GM19468 (cell line): Measurements from ENCODE around the gene TMEM18.
A peak's percentile ranks its signal among the peaks of the same experiment; 100 is the strongest.
"Not testable (repeated sequence)": the region's sequence is repeated elsewhere in the genome, so short reads cannot be mapped to it uniquely, and the experiment has no call there.

Source experiments
- ATAC-seq: cut with Tn5 transposase; IDR thresholded peaks from one replicate; pipeline ENCODE4 v1.9.1; 2021; ENCODE audit warnings: mild to moderate bottlenecking, moderate library complexity, moderate number of reproducible peaks; ENCODE audit not compliant: unreplicated experiment; ENCODE audit errors: extremely low read depth

Gene TMEM18

DNA sequence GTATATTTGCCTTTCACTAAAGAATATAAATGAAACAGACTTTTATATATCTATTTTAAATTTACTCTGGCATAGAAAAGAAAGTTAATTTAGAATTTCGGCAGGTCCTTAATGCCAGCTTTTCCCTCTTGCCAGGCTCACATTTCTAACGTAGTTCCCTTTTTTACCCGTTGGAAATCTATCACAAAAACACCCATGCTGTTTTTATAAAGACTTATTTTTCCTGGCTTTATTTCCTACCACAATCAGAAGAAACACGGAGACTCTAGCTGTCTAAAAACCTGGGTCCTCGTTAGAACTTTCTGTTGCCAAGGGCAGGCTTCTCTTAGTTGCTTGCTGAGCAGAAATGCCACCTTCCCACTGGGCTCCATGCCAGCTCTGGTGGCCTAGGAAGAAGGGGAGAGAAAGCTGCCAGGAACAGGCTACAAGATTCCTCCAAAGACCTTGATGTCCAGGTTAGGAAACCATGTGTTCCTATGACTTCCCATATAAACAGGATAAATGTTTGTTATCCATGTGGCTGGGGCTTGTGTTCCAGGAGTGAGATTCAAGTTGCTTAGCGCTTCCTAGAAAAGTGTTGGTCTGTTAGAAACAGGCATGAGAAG lies 17.8 kb upstream of the TMEM18 start:
- ATAC-seq, result no peak

DNA sequence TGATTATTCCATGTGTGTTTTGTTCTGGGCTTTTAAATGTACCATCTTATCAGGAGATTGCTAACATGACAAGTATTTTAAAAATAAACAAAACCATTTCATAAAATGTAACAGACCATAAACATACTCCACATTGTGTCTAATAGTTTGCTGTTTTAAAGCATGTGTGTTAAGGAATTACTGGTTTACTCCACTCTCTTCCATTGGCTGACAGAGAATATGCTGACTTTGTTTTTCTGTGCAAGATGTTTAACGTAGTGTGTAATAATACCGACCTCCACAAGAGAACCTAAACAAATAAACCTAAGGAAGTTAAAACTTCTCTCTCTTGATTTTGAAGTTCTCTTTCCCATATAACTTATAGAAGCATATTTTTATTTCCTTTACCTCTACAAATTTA lies 17.0 kb upstream of the TMEM18 start:
- ATAC-seq, result no peak

DNA sequence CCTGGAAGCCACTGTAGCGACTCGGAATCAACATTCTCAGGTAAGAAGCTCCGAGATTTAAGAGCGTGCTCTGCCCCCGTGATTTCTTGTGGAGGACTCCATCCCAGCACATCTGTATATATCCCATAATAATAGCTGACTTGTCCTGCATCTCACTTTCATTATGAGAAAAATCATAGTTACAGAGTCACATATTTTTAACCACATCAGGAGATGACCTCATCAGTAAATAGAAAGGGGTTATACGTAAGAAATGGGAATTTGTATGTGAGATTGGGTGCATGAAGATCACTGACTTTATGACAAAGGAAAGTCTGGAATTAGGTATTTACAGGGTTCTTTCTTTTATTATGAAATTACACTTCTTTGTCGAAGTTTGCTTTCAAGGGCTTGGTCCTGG lies 16.4 kb upstream of the TMEM18 start:
- no peak for ATAC-seq

DNA sequence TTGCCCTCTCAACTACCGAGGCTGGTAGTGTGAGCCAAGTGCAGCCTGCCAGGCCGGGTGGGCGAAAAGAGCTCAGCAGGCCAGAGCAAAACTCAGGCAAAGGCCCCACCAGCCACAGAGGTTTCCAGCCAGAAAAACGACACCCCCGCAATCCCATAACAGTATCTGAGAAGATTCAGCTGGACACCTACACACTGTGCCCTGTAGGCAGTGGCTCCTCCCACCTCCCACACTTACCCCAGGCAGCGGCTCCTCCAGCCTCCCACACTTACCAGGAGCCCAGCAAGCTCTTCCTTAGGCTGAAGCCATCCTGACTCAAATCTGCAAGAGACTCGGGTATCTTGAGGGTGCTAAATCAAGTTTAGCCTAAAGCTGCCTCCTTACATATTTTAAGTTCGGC lies 15.6 kb upstream of the TMEM18 start:
- ATAC-seq, result no peak

DNA sequence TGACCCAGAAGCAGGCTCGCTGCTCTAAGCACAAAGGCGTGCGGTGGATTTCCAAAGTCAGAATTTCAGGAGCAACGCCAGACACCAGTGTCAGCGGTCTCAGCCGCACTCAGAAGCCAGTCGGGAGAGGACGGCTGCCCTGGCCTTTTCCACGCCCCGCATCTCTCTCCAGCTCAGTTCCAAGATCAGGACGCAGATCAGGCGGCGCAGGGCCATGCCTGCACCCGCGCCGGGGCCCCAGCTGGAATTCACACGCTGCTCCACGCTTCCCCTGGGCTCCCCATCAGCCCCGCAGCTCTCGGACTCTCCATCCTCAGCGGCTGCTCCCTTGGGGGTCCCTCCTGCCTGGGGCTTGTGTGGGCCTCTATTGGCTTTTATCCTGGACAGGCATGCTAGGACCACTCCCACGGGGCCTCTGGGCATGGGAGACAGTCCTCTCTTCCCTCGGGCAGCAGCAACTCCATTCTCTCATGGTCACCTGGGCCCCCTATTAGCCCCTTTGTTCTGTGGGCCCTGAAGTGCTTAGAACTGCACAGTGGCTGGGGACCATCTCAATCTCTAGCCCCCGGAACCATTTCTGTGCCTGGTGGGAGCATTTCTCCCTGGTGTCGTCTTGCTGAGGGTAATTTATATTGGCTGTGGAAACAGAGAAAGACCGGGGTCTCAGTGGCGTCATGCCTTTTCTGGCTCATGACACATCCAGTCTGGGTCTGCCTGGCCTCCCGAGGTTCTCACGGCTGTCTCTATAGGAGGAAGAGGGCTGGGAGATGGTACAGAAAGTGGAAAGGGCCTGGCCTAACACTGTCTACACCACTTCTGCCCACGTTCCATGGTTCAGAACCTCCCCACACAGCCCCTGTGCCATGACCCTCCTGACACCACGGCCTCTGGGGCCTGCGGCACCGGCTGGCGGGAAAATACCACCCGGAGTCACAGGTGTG lies 14.9 kb upstream of the TMEM18 start:
- no peak for ATAC-seq

DNA sequence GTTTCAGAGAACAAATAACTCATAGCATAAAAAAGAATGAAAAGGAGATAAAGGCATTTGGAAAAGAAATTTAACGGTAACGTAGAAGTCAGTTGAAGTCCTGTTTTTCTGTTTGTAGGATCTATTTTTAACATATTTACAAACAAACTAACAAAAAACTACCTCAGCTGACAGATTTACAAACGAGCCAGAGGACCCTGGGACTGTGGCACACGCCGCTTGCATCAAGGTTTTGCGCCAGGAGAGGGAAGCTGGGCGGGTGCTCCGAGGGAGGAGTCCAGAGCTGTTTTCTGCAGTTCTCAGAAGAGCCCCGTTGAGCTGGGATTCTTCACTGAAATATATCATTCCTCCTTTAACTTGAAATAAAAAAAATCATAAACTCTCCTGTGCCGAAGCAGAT lies 13.6 kb upstream of the TMEM18 start:
- no peak for ATAC-seq

DNA sequence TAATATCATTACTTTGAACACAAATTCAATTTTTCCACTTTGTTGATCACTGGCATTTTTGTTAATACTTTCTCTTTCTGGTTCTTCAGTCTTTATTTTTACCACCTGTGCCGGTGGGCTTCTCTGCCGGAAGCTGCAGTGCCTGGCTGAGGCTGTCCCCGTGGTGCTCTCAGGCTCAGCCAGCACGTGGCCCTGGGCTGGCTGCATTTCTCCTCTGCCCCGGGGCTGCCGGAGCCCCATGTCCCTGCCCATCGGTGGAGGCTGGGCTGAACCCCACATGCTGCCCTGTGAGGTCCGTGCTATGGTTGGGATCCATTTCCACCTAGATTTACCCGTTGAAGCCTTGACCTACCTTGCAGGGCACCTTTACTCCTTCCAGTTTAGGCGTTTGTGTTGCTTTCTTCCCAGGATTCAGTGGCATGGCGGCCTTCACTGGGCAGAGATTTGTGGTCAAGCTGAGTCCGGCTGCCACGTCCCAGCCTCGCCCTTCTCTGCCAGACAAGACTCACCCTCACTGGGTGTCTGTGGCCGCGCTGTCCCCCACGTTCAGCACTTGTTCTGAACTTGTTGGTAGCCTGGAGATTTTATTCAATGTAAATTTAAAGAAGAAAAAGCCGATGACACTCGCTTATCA lies 12.8 kb upstream of the TMEM18 start:
- ATAC-seq, result no peak

DNA sequence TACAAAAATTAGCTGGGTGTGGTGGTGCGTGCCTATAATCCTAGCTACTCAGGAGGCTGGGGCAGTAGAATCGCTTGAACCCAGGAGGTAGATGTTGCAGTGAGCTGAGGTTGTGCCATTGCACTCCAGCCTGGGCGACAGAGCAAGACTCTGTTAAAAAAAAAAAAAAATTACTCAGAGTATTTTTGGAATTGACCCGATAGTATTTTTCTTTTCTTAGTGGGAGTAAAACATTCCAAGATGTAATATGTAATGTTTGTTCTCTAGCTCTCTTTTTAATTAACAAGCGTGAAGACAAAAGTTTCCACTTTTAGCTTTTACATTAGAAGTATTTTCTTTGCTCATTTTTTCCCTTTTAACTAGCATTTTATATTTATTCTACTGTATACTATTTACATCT lies 12.0 kb upstream of the TMEM18 start:
- no peak for ATAC-seq

DNA sequence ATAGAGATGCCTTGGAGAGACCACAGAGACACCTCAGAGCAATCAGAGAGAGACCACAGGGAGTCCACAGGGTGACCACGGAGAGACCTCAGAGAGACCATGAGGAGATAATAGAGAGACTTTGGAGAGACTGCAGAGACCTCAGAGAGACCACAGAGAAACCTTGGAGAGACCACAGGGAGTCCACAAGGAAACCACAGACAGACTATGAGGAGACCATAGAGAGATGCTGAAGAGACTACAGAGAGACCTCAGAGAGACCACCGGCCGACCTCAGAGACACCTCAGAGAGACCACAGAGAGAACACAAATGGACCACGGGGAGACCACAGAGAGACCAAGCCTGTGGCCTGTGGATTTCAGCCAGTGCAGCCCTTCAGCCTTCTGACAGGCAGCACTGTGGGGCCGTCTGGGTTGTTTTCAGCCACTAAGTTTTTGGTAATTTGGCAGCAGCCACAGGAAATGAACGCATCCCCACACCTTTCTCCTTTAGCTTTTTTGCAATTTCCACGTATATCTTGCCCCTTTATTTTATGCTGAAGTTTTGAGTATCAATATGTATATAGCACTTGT lies 11.4 kb upstream of the TMEM18 start:
- ATAC-seq, result no peak

DNA sequence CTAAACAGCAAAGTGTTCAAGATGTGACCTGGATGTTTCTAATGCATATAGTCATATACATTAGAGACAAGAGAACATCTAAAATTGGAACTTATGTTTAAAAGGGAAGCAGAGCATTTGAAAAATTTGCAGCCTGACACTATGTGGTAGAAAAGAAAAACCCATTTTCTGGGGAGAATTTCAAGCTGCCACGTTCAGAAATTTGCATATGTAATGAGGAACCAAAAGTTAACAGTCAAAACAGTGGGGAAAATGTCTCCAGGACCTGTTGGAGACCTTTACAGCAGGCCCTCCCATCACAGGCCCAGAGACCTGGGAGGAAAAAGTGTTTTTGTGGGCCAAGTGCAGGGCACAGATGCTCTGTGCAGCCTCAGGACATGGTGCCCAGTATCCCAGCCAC lies 8.2 kb upstream of the TMEM18 start:
- ATAC-seq, result no peak

DNA sequence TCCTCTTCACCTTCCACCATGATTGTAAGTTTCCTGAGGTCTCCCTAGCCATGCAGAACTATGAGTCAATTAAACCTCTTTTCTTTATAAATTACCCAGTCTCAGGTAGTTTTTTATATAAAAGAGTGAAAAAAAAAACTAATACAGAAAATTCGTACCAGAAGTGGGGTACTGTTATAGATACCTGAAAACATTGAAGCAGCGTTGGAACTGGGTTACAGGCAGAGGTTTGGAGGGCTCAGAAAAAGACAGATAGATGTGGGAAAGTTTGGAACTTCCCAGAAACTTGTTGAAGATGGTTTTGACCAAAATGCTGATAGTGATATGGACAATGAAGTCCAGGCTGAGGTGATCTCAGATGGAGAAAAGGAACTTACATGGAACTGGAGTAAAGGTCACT lies 7.7 kb upstream of the TMEM18 start:
- ATAC-seq, result not testable (repeated sequence)

DNA sequence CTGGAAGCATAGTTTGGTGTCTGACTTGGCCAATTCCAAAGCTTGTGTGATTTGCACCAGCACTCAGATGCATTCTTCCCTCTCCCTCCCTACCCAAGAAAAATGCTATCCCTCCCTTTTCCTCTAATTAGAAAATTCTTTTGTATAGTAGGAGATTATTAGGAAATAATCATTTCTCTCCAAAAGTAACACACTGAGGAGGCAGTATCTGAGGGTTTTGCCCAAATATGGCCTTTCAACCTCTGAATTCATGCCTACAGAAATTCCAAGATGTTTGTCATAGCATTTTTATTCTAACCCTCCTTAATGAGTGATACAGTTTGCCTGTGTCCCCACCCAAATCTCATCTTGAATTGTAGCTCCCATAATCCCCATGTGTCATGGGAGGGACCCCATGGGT lies 5.0 kb upstream of the TMEM18 start:
- no peak for ATAC-seq

DNA sequence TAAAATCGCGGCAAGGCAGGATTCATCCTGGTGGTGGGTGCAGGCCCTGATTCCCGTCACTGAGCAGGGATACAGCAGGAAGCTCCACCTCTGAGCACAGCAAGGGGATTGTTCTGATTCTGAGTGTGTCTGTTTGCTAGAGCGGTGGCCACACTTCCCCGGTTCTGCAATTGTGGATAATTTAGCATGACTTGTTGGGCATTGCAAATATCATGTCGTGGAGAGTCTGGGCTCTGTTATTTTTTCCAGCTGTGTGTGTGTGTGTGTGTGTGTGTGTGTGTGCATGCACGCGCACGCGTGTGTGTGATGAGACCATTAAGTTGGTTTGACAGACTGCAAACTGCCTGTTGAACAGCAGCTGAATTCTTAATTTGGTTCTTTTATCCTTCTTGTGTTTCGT lies 4.1 kb upstream of the TMEM18 start:
- no peak for ATAC-seq

DNA sequence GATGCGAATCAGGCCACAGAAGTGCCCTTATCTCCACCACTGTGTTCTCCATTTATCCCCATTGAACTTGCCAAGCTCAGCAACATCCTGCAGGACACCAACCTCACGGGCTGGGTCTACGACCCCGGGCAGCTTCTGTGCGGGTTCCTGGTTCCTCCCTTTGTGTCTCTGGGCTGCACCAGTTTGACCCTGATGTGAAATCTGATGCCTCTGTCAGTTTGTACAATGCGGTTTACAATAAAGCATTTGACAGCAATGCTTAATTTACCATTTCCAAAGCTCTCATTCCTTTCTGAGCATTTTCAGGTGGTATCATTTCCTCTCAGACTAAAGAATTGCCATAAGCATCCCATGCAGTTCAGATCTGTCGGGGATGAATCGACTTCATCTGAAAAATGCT lies 3.3 kb upstream of the TMEM18 start:
- no peak for ATAC-seq

DNA sequence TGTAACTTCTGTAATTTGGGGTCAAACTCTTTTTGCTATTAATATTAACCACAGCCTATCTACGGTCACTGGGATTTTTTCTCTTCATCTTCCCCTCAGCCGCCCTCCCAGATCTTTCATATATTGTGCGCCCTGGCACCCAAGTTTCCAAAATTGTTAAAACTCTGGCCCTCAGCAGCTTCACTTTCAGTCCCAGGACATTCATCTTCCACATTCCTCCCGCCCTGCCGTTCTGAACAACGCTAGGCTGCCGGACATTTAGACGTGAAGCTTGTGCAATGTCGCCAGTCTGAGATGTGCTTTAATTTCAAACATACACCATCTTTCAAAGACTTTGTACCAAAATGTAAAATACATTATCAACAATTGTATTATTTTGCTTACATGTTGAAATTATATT lies 1.8 kb upstream of the TMEM18 start:
- ATAC-seq, result no peak

DNA sequence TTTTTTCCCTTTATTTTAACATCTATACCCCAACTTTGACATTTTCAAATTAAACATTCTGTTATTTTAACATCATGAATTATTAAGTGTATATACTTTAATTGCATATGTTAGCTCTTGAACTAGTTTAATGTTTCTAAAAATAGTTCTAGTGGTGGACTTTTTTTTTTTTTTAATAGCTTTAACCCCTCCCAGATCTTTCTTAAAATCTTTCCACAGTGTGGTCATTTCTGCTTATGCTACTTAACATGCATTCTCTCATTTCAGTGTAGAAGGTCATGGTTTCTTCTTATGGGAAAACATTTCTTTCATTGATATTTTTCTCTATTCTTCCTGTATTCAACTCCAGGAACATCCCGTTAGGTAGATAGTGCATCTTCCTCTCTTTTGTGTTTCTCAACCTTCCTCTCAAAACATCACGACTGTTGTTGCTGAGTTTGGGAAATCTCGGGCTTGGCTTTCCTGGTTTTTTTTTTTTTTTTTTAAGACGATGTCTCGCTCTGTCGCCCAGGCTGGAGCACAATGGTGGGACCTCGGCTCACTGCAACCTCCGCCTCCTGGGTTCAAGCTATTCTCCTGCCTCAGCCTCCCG lies 849 bp upstream of the TMEM18 start:
- no peak for ATAC-seq

DNA sequence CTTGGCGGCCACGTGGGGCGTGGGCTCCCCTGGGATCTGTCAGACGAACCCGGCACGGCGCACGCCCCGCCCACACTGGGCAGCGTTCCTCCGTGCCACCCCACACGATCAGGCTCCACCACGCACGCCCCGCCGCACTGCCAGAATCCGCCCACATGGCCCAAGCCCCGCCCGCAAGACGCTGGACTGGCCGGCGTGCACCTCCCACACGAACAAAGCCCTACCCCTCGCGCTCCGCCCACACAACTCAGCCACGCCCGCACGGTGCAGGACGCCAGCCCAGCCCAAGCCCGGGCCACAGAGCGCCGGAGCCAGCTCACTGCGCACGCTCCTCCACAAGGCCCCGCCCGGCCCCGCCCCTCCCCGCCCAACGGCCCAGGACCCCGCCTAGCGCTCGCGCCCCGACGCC lies 555 bp downstream of the TMEM18 start:
- peak; percentile 90 for ATAC-seq

DNA sequence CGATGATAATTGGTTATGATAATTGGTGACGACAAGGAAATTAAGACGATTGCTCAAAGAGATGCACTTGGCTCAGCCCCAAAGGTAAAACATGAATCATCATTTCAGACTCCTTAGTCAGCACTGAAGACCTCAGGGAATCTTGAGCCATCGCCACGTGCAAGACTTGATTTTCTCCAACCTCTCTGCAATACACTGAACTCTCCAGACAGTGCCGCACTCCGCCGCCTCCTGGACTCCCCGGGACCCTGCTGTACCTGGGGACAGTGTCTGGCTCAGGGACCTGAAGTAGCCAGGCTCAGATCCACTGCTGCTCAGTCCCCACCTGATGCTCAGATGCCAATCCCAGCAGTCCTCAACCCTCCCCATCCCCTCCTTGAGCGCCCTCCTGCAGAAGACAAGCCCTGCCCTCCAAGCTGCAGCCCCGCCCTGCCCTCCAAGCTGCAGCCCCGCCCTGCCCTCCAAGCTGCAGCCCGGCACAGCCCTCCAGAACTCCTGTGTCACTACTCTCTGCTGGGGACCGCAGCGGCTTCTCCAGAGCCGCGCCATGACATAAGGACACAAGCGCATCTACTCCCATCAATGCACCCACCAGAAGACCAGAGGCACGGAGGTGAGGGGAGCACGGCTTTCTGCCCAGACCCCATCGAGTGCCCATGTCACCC lies 1.1 kb downstream of the TMEM18 start:
- ATAC-seq, result peak; percentile 1

DNA sequence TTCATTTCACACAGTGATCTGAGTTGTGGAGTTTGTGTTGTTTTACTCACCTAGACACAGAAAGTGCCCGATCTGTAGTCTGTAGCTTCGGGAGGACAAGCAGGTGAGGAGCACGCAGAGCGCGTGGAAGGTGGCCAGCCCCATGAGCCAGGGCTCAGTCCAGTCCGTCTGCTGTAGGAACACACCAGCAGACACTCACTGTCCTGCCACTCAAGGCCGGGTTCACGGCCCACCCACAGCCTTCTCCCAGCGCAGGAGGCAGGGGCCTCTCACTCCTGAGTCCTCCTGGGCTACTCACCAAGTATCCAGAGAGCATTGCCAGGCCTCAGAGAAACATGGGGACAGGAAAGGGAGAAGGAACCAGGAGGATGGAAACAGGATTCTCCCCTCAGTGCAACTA lies 1.7 kb downstream of the TMEM18 start:
- ATAC-seq, result no peak

DNA sequence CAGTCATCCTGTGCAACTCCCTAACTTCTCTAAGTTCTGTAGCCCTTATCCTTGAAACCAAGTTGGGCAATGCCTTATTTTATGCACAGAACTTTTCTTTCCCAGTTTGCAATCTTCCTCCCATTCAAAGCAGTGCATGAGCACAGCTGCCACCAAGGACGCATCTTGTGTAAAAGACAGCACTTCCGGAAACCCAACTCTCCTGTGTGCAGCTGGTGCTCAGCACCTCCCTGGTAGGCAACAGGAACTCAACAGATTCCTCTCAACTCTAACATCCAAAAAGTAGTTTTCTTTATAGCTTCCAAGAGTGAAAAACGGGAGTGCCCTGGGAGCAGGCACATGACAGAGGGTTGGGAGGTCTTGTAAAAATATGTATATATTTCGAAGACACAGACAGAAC lies 2.2 kb downstream of the TMEM18 start:
- no peak for ATAC-seq
